HepG2 (cell line): ENCODE results near the gene PSD. TPM values are rescaled to one million over a fixed set of nuclear protein-coding genes. Genes with fewer than 3 reads are reported as not detected.
A peak's percentile ranks its signal among the peaks of the same experiment; 100 is the strongest.

Experiments used
- ATAC-seq: fragments of 200-7000 bp; cut with Tn5 transposase; 3 replicates; pipeline ENCODE4 v1.9.1; 2020; ENCODE audit warnings: mild to moderate bottlenecking, moderate library complexity
- BruUV-seq: library from RNA; stranded (reverse); fragments of 400-500 nt; replicated peaks from 2 replicates; lab custom pipeline; 2021; lab: Mats Ljungman, UMichigan
- CTCF ChIA-PET: fragments of 300-600 bp; formaldehyde crosslinking; extraction: SDS; loops from one replicate; lab custom pipeline; 2021; ENCODE audit warnings: low total read pairs, inconsistent platforms, low intra/inter-chr PET ratio; lab: Yijun Ruan, JAX
- POLR2A ChIA-PET: fragments of 350-600 bp; sonication (Branson Sonifier 250); formaldehyde crosslinking; loops from one replicate; lab custom pipeline; 2020; ENCODE audit warnings: antibody characterized with exemption, inconsistent platforms; lab: Yijun Ruan, JAX
- DNase-seq: peaks from one replicate; pipeline ENCODE4 v3.0.0-alpha.2; 2015; ENCODE audit warnings: low spot score
- FAIRE-seq: peaks from 3 replicates; lab custom pipeline; 2011; peaks lifted over from hg19 to GRCh38; lab: Jason Lieb, UNC
- H2AFZ ChIP-seq: one replicate; pipeline ENCODE4 v1.6.1; 2011; ENCODE audit warnings: low read length, inconsistent platforms
- H3K27ac ChIP-seq: fragments of 300-600 bp; 3 replicates; pipeline ENCODE4 v1.8.0; 2011; ENCODE audit warnings: mixed run types, mild to moderate bottlenecking, mixed read lengths, low read length, inconsistent platforms; ENCODE audit not compliant: insufficient read depth; ENCODE audit errors: extremely low read length
- H3K27me3 ChIP-seq, 2 experiments: fragments of 200-600 bp in 1 of 2; 2 replicates in 1 of 2; 3 replicates in 1 of 2; pipeline versions ENCODE4 v1.6.0 to v1.8.0; 2011; ENCODE audit warnings: low read length in 2 of 2, mild to moderate bottlenecking in 2 of 2, moderate library complexity in 2 of 2, inconsistent platforms in 1 of 2; ENCODE audit not compliant: insufficient read depth in 2 of 2, control insufficient read depth in 1 of 2
- H3K36me3 ChIP-seq, 2 experiments: fragments of 200-600 bp in 1 of 2; replicated peaks in 1 of 2; 2 replicates in 1 of 2; 3 replicates in 1 of 2; pipeline versions ENCODE4 v1.5.1 to v1.8.0; 2011; ENCODE audit warnings: low read length in 2 of 2, inconsistent platforms in 1 of 2; ENCODE audit not compliant: insufficient read depth in 2 of 2, control insufficient read depth in 1 of 2
- H3K4me1 ChIP-seq: 2 replicates; pipeline ENCODE4 v1.5.1; 2012; ENCODE audit warnings: low read length, inconsistent platforms; ENCODE audit not compliant: insufficient read depth
- H3K4me2 ChIP-seq: 2 replicates; pipeline ENCODE4 v1.6.0; 2011; ENCODE audit warnings: low read depth, low read length, inconsistent platforms
- H3K4me3 ChIP-seq, 3 experiments: fragments of 200-600 bp in 1 of 3; sonication (generic), shearing (Covaris generic) in 1 of 3; replicated peaks in 1 of 3; 2 replicates each; pipeline ENCODE4 v1.5.1; 2011 to 2016; ENCODE audit warnings: low read length in 3 of 3, inconsistent platforms in 2 of 3, low read depth in 2 of 3, mild to moderate bottlenecking in 2 of 3, control low read depth in 1 of 3, mixed read lengths in 1 of 3; ENCODE audit not compliant: insufficient read depth in 1 of 3
- H3K79me2 ChIP-seq: one replicate; pipeline ENCODE4 v1.6.1; 2011; ENCODE audit warnings: low read length, inconsistent platforms; ENCODE audit not compliant: insufficient read depth
- H3K9ac ChIP-seq: 2 replicates; pipeline ENCODE4 v1.6.0; 2011; ENCODE audit warnings: mild to moderate bottlenecking, low read depth, low read length, inconsistent platforms; ENCODE audit not compliant: insufficient read depth
- H3K9me3 ChIP-seq: 2 replicates; pipeline ENCODE4 v1.5.1; 2012; ENCODE audit warnings: mild to moderate bottlenecking, low read length
- H4K20me1 ChIP-seq: 2 replicates; pipeline ENCODE4 v1.6.0; 2011; ENCODE audit warnings: inconsistent platforms, mild to moderate bottlenecking, low read length, moderate library complexity; ENCODE audit not compliant: insufficient read depth
- CREB1 ChIP-seq, 2 experiments: fragments of 450-650 bp in 1 of 2; IDR thresholded peaks; 2 replicates each; pipeline ENCODE4 v1.6.1; 2016 to 2017; ENCODE audit warnings: control low read depth in 1 of 2, mild to moderate bottlenecking in 1 of 2, missing compliant biosample characterization in 1 of 2, missing genetic modification characterization in 1 of 2
- KDM1A ChIP-seq: IDR thresholded peaks from 2 replicates; pipeline ENCODE4 v1.6.1; 2016; ENCODE audit warnings: missing compliant biosample characterization
- MYPOP ChIP-seq: sonication (generic); formaldehyde crosslinking; IDR thresholded peaks from 2 replicates; pipeline ENCODE4 v1.8.1; 2023; ENCODE audit warnings: mild to moderate bottlenecking, moderate library complexity, missing genetic modification reagents
- ZNF496 ChIP-seq: sonication (generic); formaldehyde crosslinking; IDR thresholded peaks from 2 replicates; pipeline ENCODE4 v1.8.1; 2023; ENCODE audit warnings: mild to moderate bottlenecking, moderate library complexity, missing genetic modification reagents; ENCODE audit not compliant: insufficient replicate concordance
- ZNF562 ChIP-seq: sonication (generic); formaldehyde crosslinking; IDR thresholded peaks from 2 replicates; pipeline ENCODE4 v1.8.0; 2022; ENCODE audit warnings: missing genetic modification reagents, borderline replicate concordance
- ZNF891 ChIP-seq: sonication (generic); formaldehyde crosslinking; IDR thresholded peaks from 2 replicates; pipeline ENCODE4 v1.5.0; 2020; ENCODE audit warnings: mild to moderate bottlenecking, missing genetic modification reagents
- ZSCAN21 ChIP-seq: sonication (generic); formaldehyde crosslinking; IDR thresholded peaks from 2 replicates; pipeline ENCODE4 v1.8.0; 2022; ENCODE audit warnings: mild to moderate bottlenecking, missing genetic modification reagents, moderate library complexity, borderline replicate concordance
- WGBS: methylation state at CpG from one replicate; pipeline ENCODE4 v1.1.6; 2017; ENCODE audit warnings: low lambda C conversion rate; 5-methylcytosine and 5-hydroxymethylcytosine counted together
- in situ Hi-C: cut with HindIII; loops from 2 replicates; pipeline ENCODE4 v1.10.0; 2017; ENCODE audit warnings: low pct_unique_long_range_greater_than_20kb; ENCODE audit not compliant: extremely low pct_ligation_motif_present
- intact Hi-C: fragments of 100-400 bp; cut with micrococcal nuclease; formaldehyde crosslinking; loops from one replicate; pipeline ENCODE4 v1.10.0; 2022; ENCODE audit not compliant: unreplicated experiment
- polyA plus RNA-seq, 8 experiments: library from polyadenylated mRNA; depleted of rRNA in 3 of 8; stranded (reverse) in 7 of 8; unstranded in 1 of 8; fragments of >200 nt; fragmentation: Illumina TruSeq in 4 of 8; extraction: Trizol in 4 of 8; gene quantifications; 2 replicates each; pipeline versions ENCODE4 v1.2.1 to v1.2.3, GENCODE V29; 2011 to 2016; ENCODE audit warnings: low read depth in 4 of 8, missing spikeins in 1 of 8, mixed read lengths in 1 of 8; ENCODE audit not compliant: insufficient read depth in 1 of 8
- total RNA-seq, 5 experiments: library from RNA; depleted of rRNA; stranded (reverse); fragments of >200 nt; fragmentation: Illumina TruSeq; extraction: Trizol; gene quantifications; 2 replicates each; pipeline ENCODE4 v1.2.3, GENCODE V29; 2016; ENCODE audit warnings: low read depth in 1 of 5

PSD gene
- total and polyA plus RNA-seq, 2 of the 13 experiments (the other 11 are each of a cell fraction or from before 2014, with no cell fraction given) = 0.35 to 0.58 TPM

- TF ChIP-seq ZNF562 (CRISPR knock-in tag) (no peak), ZNF496 (CRISPR knock-in tag) (no peak), ZSCAN21 (CRISPR knock-in tag) (no peak), MYPOP (CRISPR knock-in tag) (peak; percentile 93; the same call in 1 of the 2 replicates)
Measured at GRCh38 chr10:102408728-102409603, 9.6 kb downstream of the PSD start (continued).

- no peak for FAIRE-seq
- H3K36me3 ChIP-seq = no peaks in the 10 kb centered on the region
- H2AFZ ChIP-seq = no peak overlapping the region
- H3K27ac ChIP-seq = no peak overlapping the region
- H3K9ac ChIP-seq = no peak overlapping the region
- peaks cover 25% of the 10 kb centered on the region for H3K4me1 ChIP-seq
- H3K27me3 ChIP-seq = peaks cover 23 to 64% of the 10 kb centered on the region in 2 experiments
- H3K4me3 ChIP-seq = peak overlapping the region in 2 of 3 experiments; percentile 58 to 64; a peak in 3 of 6 replicates
- peaks cover 4% of the 10 kb centered on the region; the same call in 1 of the 2 replicates for H4K20me1 ChIP-seq
- in situ Hi-C loops = loop anchor here (10.0 kb wide), 1 partner anchor 67 kb away; no protein-coding TSS in a partner anchor
- TF ChIP-seq ZNF891 (CRISPR knock-in tag) (0 out of 2 replicates have a peak, but pooled peaks have one; percentile 26), CREB1 (IDR thresholded peaks at IDR 0.05) (peak; percentile 65; the same call in 1 of the 2 replicates), CREB1 (CRISPR knock-in tag; IDR thresholded peaks at IDR 0.05) (no peak), KDM1A (CRISPR knock-in tag) (no peak)
- TF ChIP-seq, all 625 proteins: peak for 2
- 65% methylated on average over 10 of the region's 14 CpGs for WGBS
- H3K4me2 ChIP-seq = peak overlapping the region; percentile 61
- ChIA-PET CTCF (no interaction called here), POLR2A (no interaction called here)
- DNase-seq = no peak
- no peaks in the 10 kb centered on the region for H3K79me2 ChIP-seq
- no peaks in the 10 kb centered on the region for H3K9me3 ChIP-seq
- BruUV-seq = no TSS peak
- intact Hi-C loops = no loop called here
- no peak for ATAC-seq
Measured at GRCh38 chr10:102408131-102408727, 10.4 kb downstream of the PSD start.
